H1 (cell line): Measurements from ENCODE around the gene HPS5. TPM values are rescaled to one million over a fixed set of nuclear protein-coding genes. Genes with fewer than 3 reads are reported as not detected.

Experiments used
- CTCF ChIA-PET: fragments of 300-600 bp; sonication (Branson Sonifier 250); formaldehyde crosslinking; loops from one replicate; lab custom pipeline; 2021; ENCODE audit not compliant: partially characterized antibody; lab: Charles Lee
- POLR2A ChIA-PET: fragments of 300-600 bp; sonication (Branson Sonifier 250); formaldehyde crosslinking; loops from one replicate; lab custom pipeline; 2021; ENCODE audit warnings: inconsistent platforms; ENCODE audit not compliant: partially characterized antibody; lab: Charles Lee
- DNase-seq, 2 experiments: peaks; one replicate each; pipeline versions ENCODE4 v3.0.0 to v3.0.0-alpha.2; 2010 to 2022; ENCODE audit warnings: low spot score in 2 of 2, low read depth in 1 of 2, mixed read lengths in 1 of 2
- FAIRE-seq: peaks from 2 replicates; lab custom pipeline; 2011; peaks lifted over from hg19 to GRCh38; lab: Jason Lieb, UNC
- H2AFZ ChIP-seq: 2 replicates; pipeline ENCODE4 v1.8.1; 2012; ENCODE audit warnings: low read length, inconsistent platforms
- H2AK5ac ChIP-seq: 2 replicates; pipeline ENCODE4 v1.6.1; 2013; ENCODE audit warnings: low read depth, low read length
- H2BK120ac ChIP-seq: replicated peaks from 2 replicates; pipeline ENCODE3; 2013; ENCODE audit warnings: low read depth, low read length, inconsistent platforms
- H2BK12ac ChIP-seq: 2 replicates; pipeline ENCODE4 v1.6.1; 2013; ENCODE audit warnings: low read depth, low read length
- H2BK15ac ChIP-seq: 2 replicates; pipeline ENCODE4 v1.6.1; 2013; ENCODE audit warnings: low read length
- H2BK20ac ChIP-seq: 2 replicates; pipeline ENCODE4 v1.6.1; 2013; ENCODE audit warnings: low read length
- H2BK5ac ChIP-seq: 2 replicates; pipeline ENCODE4 v1.6.1; 2013; ENCODE audit warnings: low read depth, low read length
- H3K14ac ChIP-seq: 2 replicates; pipeline ENCODE4 v1.6.1; 2013; ENCODE audit warnings: inconsistent platforms; ENCODE audit not compliant: insufficient read length
- H3K18ac ChIP-seq: 2 replicates; pipeline ENCODE4 v1.6.1; 2013; ENCODE audit warnings: low read length; ENCODE audit errors: extremely low read depth
- H3K23ac ChIP-seq: 2 replicates; pipeline ENCODE4 v1.6.1; 2013; ENCODE audit warnings: inconsistent platforms; ENCODE audit not compliant: insufficient read length
- H3K23me2 ChIP-seq: 2 replicates; pipeline ENCODE4 v1.6.1; 2013; ENCODE audit warnings: low read depth, low read length
- H3K27ac ChIP-seq: 2 replicates; pipeline ENCODE4 v1.6.1; 2011; ENCODE audit warnings: low read depth, low read length, inconsistent platforms
- H3K27me3 ChIP-seq, 4 experiments: replicated peaks in 1 of 4; 1 replicate in 1 of 4; 2 replicates in 3 of 4; pipeline versions ENCODE4 v1.6.1 to v1.8.1; 2011 to 2013; ENCODE audit warnings: low read length in 3 of 4, mild to moderate bottlenecking in 3 of 4, inconsistent platforms in 2 of 4, mixed read lengths in 2 of 4, moderate library complexity in 1 of 4; ENCODE audit not compliant: control insufficient read depth in 3 of 4, insufficient read depth in 3 of 4; ENCODE audit errors: extremely low read depth in 1 of 4
- H3K36me3 ChIP-seq, 4 experiments: 2 replicates each; pipeline versions ENCODE4 v1.6.1 to v1.8.1; 2011 to 2013; ENCODE audit warnings: mild to moderate bottlenecking in 4 of 4, low read length in 3 of 4, moderate library complexity in 2 of 4, control low read depth in 1 of 4, inconsistent platforms in 1 of 4; ENCODE audit not compliant: insufficient read depth in 4 of 4, control insufficient read depth in 2 of 4
- H3K4ac ChIP-seq: replicated peaks from 2 replicates; pipeline ENCODE3; 2013; ENCODE audit warnings: low read length, low read depth, mixed read lengths, inconsistent platforms; ENCODE audit not compliant: insufficient read length
- H3K4me1 ChIP-seq, 4 experiments: replicated peaks in 1 of 4; 1 replicate in 1 of 4; 2 replicates in 3 of 4; pipeline versions ENCODE4 v1.6.1 to v1.8.1; 2011 to 2013; ENCODE audit warnings: low read length in 3 of 4, inconsistent platforms in 2 of 4, mixed read lengths in 1 of 4; ENCODE audit not compliant: insufficient read depth in 4 of 4, control insufficient read depth in 3 of 4
- H3K4me2 ChIP-seq, 2 experiments: 2 replicates each; pipeline versions ENCODE4 v1.6.1 to v1.8.1; 2011 to 2013; ENCODE audit warnings: low read depth in 2 of 2, low read length in 2 of 2, control low read depth in 1 of 2, inconsistent platforms in 1 of 2, mild to moderate bottlenecking in 1 of 2; ENCODE audit not compliant: insufficient read depth in 1 of 2
- H3K4me3 ChIP-seq, 4 experiments: fragments of 200-600, 300-600 bp in 1 of 4; sonication (generic), shearing (Covaris generic), sonication (Bioruptor Twin) in 1 of 4; 2 replicates each; pipeline versions ENCODE4 v1.5.1 to v1.8.1; 2011 to 2016; ENCODE audit warnings: low read length in 4 of 4, low read depth in 3 of 4, control low read depth in 2 of 4, inconsistent platforms in 2 of 4, mild to moderate bottlenecking in 2 of 4, mixed read lengths in 1 of 4, moderate library complexity in 1 of 4; ENCODE audit not compliant: insufficient read depth in 2 of 4; ENCODE audit errors: extremely low read depth in 1 of 4
- H3K56ac ChIP-seq: replicated peaks from 2 replicates; pipeline ENCODE3; 2013; ENCODE audit warnings: low read depth, mild to moderate bottlenecking, mixed read lengths, low read length, inconsistent platforms; ENCODE audit not compliant: insufficient read length
- H3K79me1 ChIP-seq: 2 replicates; pipeline ENCODE4 v1.6.1; 2013; ENCODE audit warnings: low read depth, low read length, control low read depth
- H3K79me2 ChIP-seq, 2 experiments: 2 replicates each; pipeline versions ENCODE4 v1.6.1 to v1.8.1; 2012 to 2013; ENCODE audit warnings: low read length in 2 of 2, mild to moderate bottlenecking in 2 of 2, inconsistent platforms in 1 of 2; ENCODE audit not compliant: insufficient read depth in 2 of 2, control insufficient read depth in 1 of 2
- H3K9ac ChIP-seq, 4 experiments: replicated peaks in 1 of 4; 1 replicate in 1 of 4; 2 replicates in 3 of 4; pipeline versions ENCODE4 v1.6.1 to v1.8.1; 2011 to 2013; ENCODE audit warnings: low read depth in 3 of 4, low read length in 3 of 4, control low read depth in 2 of 4, mild to moderate bottlenecking in 2 of 4, moderate library complexity in 2 of 4, inconsistent platforms in 1 of 4; ENCODE audit errors: extremely low read depth in 1 of 4
- H3K9me3 ChIP-seq, 2 experiments: 2 replicates each; pipeline versions ENCODE4 v1.6.1 to v1.8.1; 2012 to 2013; ENCODE audit warnings: mild to moderate bottlenecking in 2 of 2, moderate library complexity in 2 of 2, control low read depth in 1 of 2, inconsistent platforms in 1 of 2, low read depth in 1 of 2, low read length in 1 of 2, mixed read lengths in 1 of 2; ENCODE audit not compliant: insufficient read depth in 2 of 2
- H4K20me1 ChIP-seq, 2 experiments: replicated peaks in 1 of 2; 2 replicates each; pipeline versions ENCODE3 to v1.8.1; 2011 to 2013; ENCODE audit warnings: inconsistent platforms in 2 of 2, low read length in 2 of 2, mild to moderate bottlenecking in 1 of 2; ENCODE audit not compliant: insufficient read depth in 2 of 2, control insufficient read depth in 1 of 2
- H4K5ac ChIP-seq: 2 replicates; pipeline ENCODE4 v1.6.1; 2013; ENCODE audit warnings: low read length, low read depth, mixed read lengths, inconsistent platforms; ENCODE audit not compliant: insufficient read length
- H4K8ac ChIP-seq: 2 replicates; pipeline ENCODE4 v1.8.0; 2013; ENCODE audit warnings: mild to moderate bottlenecking, moderate library complexity, low read length, inconsistent platforms; ENCODE audit not compliant: insufficient read depth; ENCODE audit errors: extremely low read depth
- H4K91ac ChIP-seq: replicated peaks from 2 replicates; pipeline ENCODE3; 2013; ENCODE audit warnings: low read length, mixed read lengths, inconsistent platforms; ENCODE audit not compliant: insufficient read length
- ASH2L ChIP-seq: fragments of 200-600, 300-600 bp; sonication (generic); IDR thresholded peaks from one replicate; pipeline ENCODE4 v1.7.1; 2017; ENCODE audit warnings: low read length
- RFX5 ChIP-seq: IDR thresholded peaks from 2 replicates; pipeline ENCODE4 v1.6.1; 2011; ENCODE audit warnings: low read depth, low read length, improper control_type of control experiment, borderline replicate concordance
- TCF12 ChIP-seq: IDR thresholded peaks from 2 replicates; pipeline ENCODE4 v1.6.1; 2011; ENCODE audit warnings: low read depth, mild to moderate bottlenecking, low read length
- WGBS, 2 experiments: shearing (Covaris generic) in 1 of 2; methylation state at CpG; one replicate each; pipeline versions ENCODE4 v1.1.6 to v1.1.7; 2013 to 2015; ENCODE audit warnings: low lambda C conversion rate in 2 of 2, mixed read lengths in 2 of 2, inconsistent platforms in 1 of 2, low coverage in 1 of 2, missing lambda C conversion rate in 1 of 2; ENCODE audit not compliant: insufficient replicate concordance in 2 of 2, insufficient coverage in 1 of 2, insufficient read length in 1 of 2; ENCODE audit errors: extremely low coverage in 1 of 2, missing lambda C conversion rate in 1 of 2; 5-methylcytosine and 5-hydroxymethylcytosine counted together
- long read RNA-seq, 2 experiments: library from RNA in 1 of 2; library from capped mRNA in 1 of 2; stranded (forward); transcript quantifications; one replicate each; pipeline ENCODE4 v2.0.0, GENCODE V29; 2021; ENCODE audit warnings: inconsistent platforms in 1 of 2
- polyA minus RNA-seq, 3 experiments: library from RNA; depleted of rRNA, polyadenylated mRNA; stranded (reverse); fragments of >200 nt; gene quantifications; 1 replicate in 2 of 3; 2 replicates in 1 of 3; pipeline ENCODE4 v1.2.3, GENCODE V29; 2011
- polyA plus RNA-seq, 7 experiments: library from polyadenylated mRNA; depleted of rRNA in 3 of 7; stranded (reverse) in 5 of 7; unstranded in 2 of 7; fragments of >200 nt in 5 of 7; fragments of 200-250 nt in 2 of 7; gene quantifications; 1 replicate in 5 of 7; 2 replicates in 1 of 7; 4 replicates in 1 of 7; pipeline versions ENCODE4 v1.2.1 to v1.2.3, GENCODE V29; 2011 to 2013; ENCODE audit warnings: missing spikeins in 2 of 7, mixed read lengths in 2 of 7
- total RNA-seq: library from RNA; stranded (reverse); fragmentation: NEBNext Ultra II Directional; extraction: Animal tissue kit (Norgen Biotek cat#: 25700); gene quantifications from 2 replicates; pipeline ENCODE4 v1.2.1, GENCODE V29; 2021

The HPS5 gene, protein sequence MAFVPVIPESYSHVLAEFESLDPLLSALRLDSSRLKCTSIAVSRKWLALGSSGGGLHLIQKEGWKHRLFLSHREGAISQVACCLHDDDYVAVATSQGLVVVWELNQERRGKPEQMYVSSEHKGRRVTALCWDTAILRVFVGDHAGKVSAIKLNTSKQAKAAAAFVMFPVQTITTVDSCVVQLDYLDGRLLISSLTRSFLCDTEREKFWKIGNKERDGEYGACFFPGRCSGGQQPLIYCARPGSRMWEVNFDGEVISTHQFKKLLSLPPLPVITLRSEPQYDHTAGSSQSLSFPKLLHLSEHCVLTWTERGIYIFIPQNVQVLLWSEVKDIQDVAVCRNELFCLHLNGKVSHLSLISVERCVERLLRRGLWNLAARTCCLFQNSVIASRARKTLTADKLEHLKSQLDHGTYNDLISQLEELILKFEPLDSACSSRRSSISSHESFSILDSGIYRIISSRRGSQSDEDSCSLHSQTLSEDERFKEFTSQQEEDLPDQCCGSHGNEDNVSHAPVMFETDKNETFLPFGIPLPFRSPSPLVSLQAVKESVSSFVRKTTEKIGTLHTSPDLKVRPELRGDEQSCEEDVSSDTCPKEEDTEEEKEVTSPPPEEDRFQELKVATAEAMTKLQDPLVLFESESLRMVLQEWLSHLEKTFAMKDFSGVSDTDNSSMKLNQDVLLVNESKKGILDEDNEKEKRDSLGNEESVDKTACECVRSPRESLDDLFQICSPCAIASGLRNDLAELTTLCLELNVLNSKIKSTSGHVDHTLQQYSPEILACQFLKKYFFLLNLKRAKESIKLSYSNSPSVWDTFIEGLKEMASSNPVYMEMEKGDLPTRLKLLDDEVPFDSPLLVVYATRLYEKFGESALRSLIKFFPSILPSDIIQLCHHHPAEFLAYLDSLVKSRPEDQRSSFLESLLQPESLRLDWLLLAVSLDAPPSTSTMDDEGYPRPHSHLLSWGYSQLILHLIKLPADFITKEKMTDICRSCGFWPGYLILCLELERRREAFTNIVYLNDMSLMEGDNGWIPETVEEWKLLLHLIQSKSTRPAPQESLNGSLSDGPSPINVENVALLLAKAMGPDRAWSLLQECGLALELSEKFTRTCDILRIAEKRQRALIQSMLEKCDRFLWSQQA
- 16.7 and 18.5 TPM in 2 replicates for total RNA-seq
- 3.9 and 5.0 TPM in 2 replicates for polyA plus RNA-seq (2011; rRNA removed)
- 7.9 TPM for polyA plus RNA-seq (2011; cell fraction: cytosol; rRNA removed)
- polyA plus RNA-seq (2011; cell fraction: nucleus; rRNA removed), result 4.8 TPM
- 7.5 to 12.8 TPM (median 10.5 TPM) in 4 replicates for polyA plus RNA-seq (2012, experiment 1 of 2)
- polyA plus RNA-seq (2012, experiment 2 of 2), result 0.72 TPM
- polyA plus RNA-seq (2013, experiment 1 of 2), result 8.1 TPM
- polyA plus RNA-seq (2013, experiment 2 of 2), result 7.4 TPM
- 20.2 and 23.0 TPM in 2 replicates for polyA minus RNA-seq (2011; rRNA and poly(A)+ RNA removed)
- polyA minus RNA-seq (2011; cell fraction: cytosol; rRNA and poly(A)+ RNA removed), result 11.0 TPM
- polyA minus RNA-seq (2011; cell fraction: nucleus; rRNA and poly(A)+ RNA removed), result 19.3 TPM
- long read RNA-seq, experiment 1, partial matches to known transcripts, result 7 of 11 reads
- long read RNA-seq, experiment 1, other reads (novel, unspliced or antisense), result 4 of 11 reads
- long read RNA-seq, experiment 2, full-length matches to known transcripts, result 3 of 13 reads
- long read RNA-seq, experiment 2, partial matches to known transcripts, result 3 of 13 reads
- long read RNA-seq, experiment 2, other reads (novel, unspliced or antisense), result 7 of 13 reads

GRCh38 chr11:18321969-18322711, at the start of gene HPS5, which contains the start of gene GTF2H1:
Gene HPS5 (minus strand): TSS chr11:18322140. CDS start chr11:18317858, 4,282 bp downstream.
Gene GTF2H1 (plus strand): TSS chr11:18322567. CDS start chr11:18333075, 10,508 bp downstream.
- Histone ChIP-seq H2AFZ (peak within 1 kb of the TSS; percentile 99), H2AK5ac (0 out of 2 replicates have a peak within 1 kb of the TSS, but pooled peaks have one; percentile 9), H3K36me3 (peaks cover 0 to 6% (median 0%) of the 10 kb centered on the region in 4 experiments; a peak in 1 of 8 replicates), H2BK120ac (peak within 1 kb of the TSS; percentile 86), H4K5ac (peak within 1 kb of the TSS; percentile 99), H4K8ac (peak within 1 kb of the TSS; percentile 100), H3K27ac (peak within 1 kb of the TSS; percentile 100), H3K79me1 (no peaks in the 10 kb centered on the region), H3K14ac (peak within 1 kb of the TSS; percentile 84), H2BK20ac (no peak within 1 kb of the TSS), H3K4me3 (peak within 1 kb of the TSS; percentile 75 to 92 (median 86)), H3K9me3 (no peaks in the 10 kb centered on the region), H3K4me1 (no peaks in the 10 kb centered on the region; a peak in 2 of 7 replicates), H3K27me3 (no peaks in the 10 kb centered on the region), H2BK5ac (peak within 1 kb of the TSS; percentile 100), H3K56ac (peak within 1 kb of the TSS; percentile 99), H2BK12ac (peak within 1 kb of the TSS; percentile 99), H3K79me2 (peaks cover 14 to 85% of the 10 kb centered on the region in 2 experiments; a peak in 3 of 4 replicates), H2BK15ac (0 out of 2 replicates have a peak within 1 kb of the TSS, but pooled peaks have one; percentile 20), H3K18ac (peak within 1 kb of the TSS; percentile 97), H4K20me1 (peaks cover 0 to 2% of the 10 kb centered on the region in 2 experiments), H3K23me2 (peaks cover 11% of the 10 kb centered on the region), H3K9ac (peak within 1 kb of the TSS; percentile 91 to 100 (median 99)), H3K4me2 (peak within 1 kb of the TSS; percentile 77 to 89), H4K91ac (peak within 1 kb of the TSS; percentile 100), H3K4ac (peak within 1 kb of the TSS; percentile 81), H3K23ac (no peak within 1 kb of the TSS)
- DNase-seq (peak; percentile 91 to 96), FAIRE-seq (peak; percentile 94)
- WGBS, 2 experiments, result 1% methylated on average over 40 of the region's 61 CpGs; no CpG with 5 or more reads in 1 of the 2 experiments
- ChIA-PET CTCF (interaction anchor here (1.1 kb wide), 2 partner anchors 207 to 400 kb away, joined by 3 to 5 read pairs; no protein-coding TSS in a partner anchor), POLR2A (interaction anchor here (0.5 to 3.6 kb wide), 9 partner anchors 9 to 329 kb away, joined by 3 to 24 read pairs (median 6); partner anchors contain the start of genes LDHA and TSG101)
- peak; percentile 99 for TF ChIP-seq ASH2L
- TF ChIP-seq TCF12, result no peak
- no peak; the same call in 1 of the 2 replicates for TF ChIP-seq RFX5
